GM10847 (cell line): ENCODE measurements around the gene PPP2R5C.

Source experiments
- POLR2A ChIP-seq: IDR thresholded peaks from 2 replicates; pipeline ENCODE4 v1.6.1; 2011; ENCODE audit not compliant: insufficient read length; ENCODE audit errors: extremely low read depth

Gene PPP2R5C

GRCh38 chr14:101839661-101840060 lies 78.2 kb downstream of the PPP2R5C start:
- no peak for TF ChIP-seq POLR2A

GRCh38 chr14:101840649-101841369 lies 79.3 kb downstream of the PPP2R5C start:
- no peak for TF ChIP-seq POLR2A

- no peak for TF ChIP-seq POLR2A
Measured at GRCh38 chr14:101843038-101843437, 81.5 kb downstream of the PPP2R5C start.

- TF ChIP-seq POLR2A, result no peak
Measured at GRCh38 chr14:101843665-101844064, 82.2 kb downstream of the PPP2R5C start.

GRCh38 chr14:101844219-101844618 lies 82.7 kb downstream of the PPP2R5C start:
- TF ChIP-seq POLR2A, result no peak

GRCh38 chr14:101844751-101845150 lies 83.2 kb downstream of the PPP2R5C start:
- TF ChIP-seq POLR2A, result no peak

GRCh38 chr14:101845496-101845895 lies 84.0 kb downstream of the PPP2R5C start:
- TF ChIP-seq POLR2A, result no peak

- no peak for TF ChIP-seq POLR2A
Measured at GRCh38 chr14:101845896-101846295, 84.4 kb downstream of the PPP2R5C start.

GRCh38 chr14:101849125-101849524 lies 87.6 kb downstream of the PPP2R5C start:
- no peak for TF ChIP-seq POLR2A

GRCh38 chr14:101849640-101850039 lies 88.1 kb downstream of the PPP2R5C start:
- no peak for TF ChIP-seq POLR2A

- no peak for TF ChIP-seq POLR2A
Measured at GRCh38 chr14:101851183-101851582, 89.7 kb downstream of the PPP2R5C start.

GRCh38 chr14:101851736-101852405 lies 90.4 kb downstream of the PPP2R5C start:
- no peak for TF ChIP-seq POLR2A

GRCh38 chr14:101852785-101853184 lies 91.3 kb downstream of the PPP2R5C start:
- no peak for TF ChIP-seq POLR2A

- TF ChIP-seq POLR2A, result no peak
Measured at GRCh38 chr14:101853455-101854018, 92.0 kb downstream of the PPP2R5C start.

- no peak for TF ChIP-seq POLR2A
Measured at GRCh38 chr14:101854366-101854765, 92.9 kb downstream of the PPP2R5C start.

GRCh38 chr14:101855958-101856357 lies 94.4 kb downstream of the PPP2R5C start:
- TF ChIP-seq POLR2A, result no peak
